Measurements from ENCODE around the gene THNSL1. TPM values are rescaled to one million over a fixed set of nuclear protein-coding genes. Genes with fewer than 3 reads are reported as not detected.
"Not testable (repeated sequence)": the region's sequence is repeated elsewhere in the genome, so short reads cannot be mapped to it uniquely, and the experiment has no call there.

Gene THNSL1
- total RNA-seq, 2 experiments from 2014 or later, result 9.9 to 10.0 TPM

DNA sequence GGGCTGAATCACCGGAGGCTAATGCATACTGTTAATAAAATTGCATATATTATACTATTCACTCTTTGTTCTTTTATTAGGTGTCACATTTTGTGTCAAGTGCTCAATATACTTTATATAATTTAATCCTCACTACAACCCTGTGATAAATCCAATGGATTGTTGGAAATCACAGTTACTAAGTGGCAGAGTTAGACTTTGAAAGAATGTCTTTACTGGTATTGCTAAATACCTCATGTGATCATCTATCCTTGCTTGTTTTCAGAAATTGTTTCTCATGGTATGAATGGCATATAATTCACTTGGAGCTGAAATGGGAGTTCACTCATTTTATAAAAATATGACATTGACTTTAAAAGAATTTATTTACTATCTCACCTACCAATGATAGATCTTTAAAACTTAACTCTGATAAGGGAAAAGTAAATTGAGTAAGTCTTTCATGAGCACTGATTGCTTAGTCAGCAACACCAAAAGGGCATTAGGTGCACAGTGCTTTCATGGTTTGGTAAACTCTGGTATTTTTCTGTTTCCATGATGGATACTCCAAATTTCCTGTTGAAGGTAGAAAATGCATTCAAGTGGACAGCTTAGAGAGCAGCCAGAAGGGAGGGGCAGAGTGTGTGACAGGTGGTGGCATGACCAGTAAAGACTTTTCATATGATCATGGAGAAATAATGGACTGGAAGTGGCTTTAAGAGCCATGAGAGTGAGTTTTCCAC lies 23.0 kb upstream of the THNSL1 start:
- no peaks in the 10 kb centered on the region for H3K27me3 Mint-ChIP-seq

DNA sequence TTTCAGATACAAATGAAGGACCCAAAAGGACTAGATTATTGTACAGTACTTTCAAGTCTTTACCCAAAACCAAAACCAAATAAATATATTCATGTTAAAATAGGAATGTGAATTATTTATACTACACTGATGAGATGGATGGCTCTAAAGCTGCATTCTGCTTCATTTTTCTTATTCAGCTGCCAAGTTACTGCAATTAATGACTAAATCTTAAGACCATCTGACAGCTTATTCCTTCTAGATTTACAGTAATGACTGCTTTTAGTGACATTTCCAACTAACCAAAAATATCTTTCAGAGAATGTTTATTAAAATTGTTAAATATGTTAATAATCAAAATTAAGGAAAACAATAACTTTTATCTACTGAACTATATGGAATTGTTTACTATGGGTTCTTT lies 21.3 kb upstream of the THNSL1 start:
- DNase-seq, result no peak
- no peaks in the 10 kb centered on the region for H3K27me3 Mint-ChIP-seq
- no peak for TF ChIP-seq CTCF (IDR thresholded peaks at IDR 0.05)
- intact Hi-C loops (cut with micrococcal nuclease), result no loop called here
- no peaks in the 10 kb centered on the region for H3K4me1 Mint-ChIP-seq (ENCODE audit: low read depth)
- peaks cover 3% of the 10 kb centered on the region for H3K9me3 Mint-ChIP-seq
- ATAC-seq, result no peak
- peaks cover 1% of the 10 kb centered on the region for H3K36me3 Mint-ChIP-seq (ENCODE audit: low read depth)
- CTCF ChIA-PET, result interaction anchor here (1.5 kb wide), 1 partner anchor 9 kb away, joined by 5 read pairs; no protein-coding TSS in a partner anchor
- POLR2A ChIA-PET, result no interaction called here
- H3K27ac Mint-ChIP-seq, result no peak overlapping the region
- no peak overlapping the region for H3K4me3 Mint-ChIP-seq

More for the DNA sequence above, 23.0 kb upstream of the THNSL1 start:
- Mint-ChIP-seq H3K4me3 (no peak overlapping the region), H3K4me1 (ENCODE audit: low read depth) (no peaks in the 10 kb centered on the region), H3K36me3 (ENCODE audit: low read depth) (no peaks in the 10 kb centered on the region), H3K27ac (no peak overlapping the region), H3K9me3 (no peaks in the 10 kb centered on the region)
- POLR2A ChIA-PET, result no interaction called here
- intact Hi-C loops (cut with micrococcal nuclease), result no loop called here
- ATAC-seq (no peak), DNase-seq (no peak)
- no peak for TF ChIP-seq CTCF (IDR thresholded peaks at IDR 0.05)
- CTCF ChIA-PET, result no interaction called here

DNA sequence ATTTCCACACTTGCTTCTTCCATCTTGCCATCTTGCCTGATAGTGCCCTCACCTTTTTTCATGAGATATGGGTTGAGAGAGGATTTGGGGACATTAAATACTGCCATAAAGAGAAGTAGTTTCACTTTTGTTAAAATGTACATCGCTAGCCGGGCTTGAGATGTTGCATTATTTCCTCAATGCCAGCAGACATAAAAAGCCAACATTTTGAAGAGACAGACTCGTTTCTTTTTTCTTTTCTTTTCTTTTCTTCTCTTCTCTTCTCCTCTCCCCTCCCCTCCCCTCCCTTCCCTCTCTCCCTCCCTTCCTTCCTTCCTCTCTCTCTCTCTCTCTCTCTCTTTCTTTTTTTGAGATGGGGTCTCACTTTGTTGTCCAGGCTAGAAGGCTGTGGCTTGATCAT lies 18.4 kb upstream of the THNSL1 start:
- TF ChIP-seq CTCF (IDR thresholded peaks at IDR 0.05), result no peak
- peaks cover 20% of the 10 kb centered on the region for H3K9me3 Mint-ChIP-seq
- no peak overlapping the region for H3K4me3 Mint-ChIP-seq
- H3K36me3 Mint-ChIP-seq (ENCODE audit: low read depth), result peaks cover 1% of the 10 kb centered on the region
- ATAC-seq (no peak), DNase-seq (no peak)
- no peaks in the 10 kb centered on the region for H3K4me1 Mint-ChIP-seq (ENCODE audit: low read depth)
- peaks cover 3% of the 10 kb centered on the region for H3K27me3 Mint-ChIP-seq
- ChIA-PET POLR2A (no interaction called here), CTCF (no interaction called here)
- no peak overlapping the region for H3K27ac Mint-ChIP-seq
- intact Hi-C loops (cut with micrococcal nuclease), result no loop called here

DNA sequence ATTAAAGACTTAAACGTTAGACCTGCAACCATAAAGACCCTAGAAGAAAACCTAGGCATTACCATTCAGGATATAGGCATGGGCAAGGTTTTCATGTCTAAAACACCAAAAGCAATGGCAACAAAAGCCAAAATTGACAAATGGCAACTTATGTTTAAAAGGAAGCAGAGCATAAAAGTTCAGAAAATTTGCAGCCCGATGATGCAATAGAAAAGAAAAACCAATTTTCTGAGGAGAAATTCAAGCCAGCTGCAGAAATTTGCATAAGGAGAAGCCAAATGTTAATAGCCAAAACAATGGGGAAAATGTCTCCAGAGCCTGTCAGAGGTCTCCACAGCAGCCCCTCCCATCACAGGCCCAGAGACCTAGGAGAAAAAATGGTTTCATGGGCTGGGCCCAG lies 4.8 kb upstream of the THNSL1 start:
- H3K36me3 Mint-ChIP-seq (ENCODE audit: low read depth); H3K4me1 Mint-ChIP-seq (ENCODE audit: low read depth); H3K4me3 Mint-ChIP-seq; ATAC-seq; CTCF ChIA-PET; H3K27me3 Mint-ChIP-seq; POLR2A ChIA-PET; H3K27ac Mint-ChIP-seq; DNase-seq: not testable (repeated sequence)
- H3K9me3 Mint-ChIP-seq, result peaks cover 12% of the 10 kb centered on the region
- intact Hi-C loops (cut with micrococcal nuclease), result loop anchor here (10.0 kb wide), 1 partner anchor 287 kb away; the partner anchor contains the start of gene ARHGAP21

DNA sequence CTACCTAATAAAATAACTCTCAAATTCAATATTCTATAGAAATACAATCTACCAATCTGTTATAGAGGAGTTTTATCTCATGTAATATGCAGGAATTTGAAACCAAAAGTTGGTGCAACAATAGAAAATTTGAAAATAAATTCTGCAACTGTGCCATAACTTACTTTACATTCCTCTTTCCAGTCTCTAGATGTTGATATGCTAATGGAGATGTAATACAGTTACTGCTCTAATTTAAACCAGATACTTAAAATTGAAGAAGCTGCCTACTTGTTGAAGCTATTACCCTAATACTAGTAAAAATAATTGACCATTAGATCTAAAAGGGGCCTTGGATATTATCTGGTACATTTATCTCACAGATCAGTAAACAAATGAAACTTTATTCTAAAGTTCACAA lies 1.8 kb upstream of the THNSL1 start:
- H3K4me3 Mint-ChIP-seq, result no peak overlapping the region
- ATAC-seq, result no peak
- no peak for DNase-seq
- H3K27me3 Mint-ChIP-seq, result no peaks in the 10 kb centered on the region
- ChIA-PET POLR2A (no interaction called here), CTCF (no interaction called here)
- peaks cover 21% of the 10 kb centered on the region for H3K4me1 Mint-ChIP-seq (ENCODE audit: low read depth)
- intact Hi-C loops (cut with micrococcal nuclease), result loop anchor here (10.0 kb wide), 1 partner anchor 290 kb away; the partner anchor contains the start of gene ARHGAP21
- peaks cover 8% of the 10 kb centered on the region for H3K36me3 Mint-ChIP-seq (ENCODE audit: low read depth)
- TF ChIP-seq CTCF (IDR thresholded peaks at IDR 0.05), result no peak
- H3K9me3 Mint-ChIP-seq, result peaks cover 12% of the 10 kb centered on the region
- H3K27ac Mint-ChIP-seq, result no peak overlapping the region
